Muscle layer of colon (tissue), 2 donors: ENCODE data around the gene BFAR.
A peak's percentile ranks its signal among the peaks of the same experiment; 100 is the strongest.

Experiments
- H3K27ac ChIP-seq: one replicate; pipeline ENCODE4 v1.7.0; 2013; ENCODE audit warnings: low read depth, mild to moderate bottlenecking, low read length, moderate library complexity
- H3K27me3 ChIP-seq, 2 donors: one replicate each; pipeline ENCODE4 v1.7.0; 2013; ENCODE audit warnings: low read length in 2 of 2, mild to moderate bottlenecking in 2 of 2; ENCODE audit not compliant: insufficient read depth in 2 of 2, control insufficient read depth in 1 of 2
- H3K36me3 ChIP-seq: one replicate; pipeline ENCODE4 v1.7.0; 2013; ENCODE audit warnings: mild to moderate bottlenecking, low read length; ENCODE audit not compliant: insufficient read depth
- H3K4me1 ChIP-seq: one replicate; pipeline ENCODE4 v1.7.0; 2013; ENCODE audit warnings: mild to moderate bottlenecking, low read length; ENCODE audit not compliant: insufficient read depth
- H3K4me3 ChIP-seq, 2 donors: one replicate each; pipeline ENCODE4 v1.7.0; 2013; ENCODE audit warnings: low read length in 2 of 2, low read depth in 1 of 2, mild to moderate bottlenecking in 1 of 2, moderate library complexity in 1 of 2
- H3K9ac ChIP-seq: one replicate; pipeline ENCODE4 v1.7.0; 2013; ENCODE audit warnings: low read length
- H3K9me3 ChIP-seq: one replicate; pipeline ENCODE4 v1.7.0; 2013; ENCODE audit warnings: mild to moderate bottlenecking, low read length
- donor health status: abdominal sarcoma.
- donor health status: Adenocarcinoma of cecum.

The BFAR gene, protein sequence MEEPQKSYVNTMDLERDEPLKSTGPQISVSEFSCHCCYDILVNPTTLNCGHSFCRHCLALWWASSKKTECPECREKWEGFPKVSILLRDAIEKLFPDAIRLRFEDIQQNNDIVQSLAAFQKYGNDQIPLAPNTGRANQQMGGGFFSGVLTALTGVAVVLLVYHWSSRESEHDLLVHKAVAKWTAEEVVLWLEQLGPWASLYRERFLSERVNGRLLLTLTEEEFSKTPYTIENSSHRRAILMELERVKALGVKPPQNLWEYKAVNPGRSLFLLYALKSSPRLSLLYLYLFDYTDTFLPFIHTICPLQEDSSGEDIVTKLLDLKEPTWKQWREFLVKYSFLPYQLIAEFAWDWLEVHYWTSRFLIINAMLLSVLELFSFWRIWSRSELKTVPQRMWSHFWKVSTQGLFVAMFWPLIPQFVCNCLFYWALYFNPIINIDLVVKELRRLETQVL

DNA sequence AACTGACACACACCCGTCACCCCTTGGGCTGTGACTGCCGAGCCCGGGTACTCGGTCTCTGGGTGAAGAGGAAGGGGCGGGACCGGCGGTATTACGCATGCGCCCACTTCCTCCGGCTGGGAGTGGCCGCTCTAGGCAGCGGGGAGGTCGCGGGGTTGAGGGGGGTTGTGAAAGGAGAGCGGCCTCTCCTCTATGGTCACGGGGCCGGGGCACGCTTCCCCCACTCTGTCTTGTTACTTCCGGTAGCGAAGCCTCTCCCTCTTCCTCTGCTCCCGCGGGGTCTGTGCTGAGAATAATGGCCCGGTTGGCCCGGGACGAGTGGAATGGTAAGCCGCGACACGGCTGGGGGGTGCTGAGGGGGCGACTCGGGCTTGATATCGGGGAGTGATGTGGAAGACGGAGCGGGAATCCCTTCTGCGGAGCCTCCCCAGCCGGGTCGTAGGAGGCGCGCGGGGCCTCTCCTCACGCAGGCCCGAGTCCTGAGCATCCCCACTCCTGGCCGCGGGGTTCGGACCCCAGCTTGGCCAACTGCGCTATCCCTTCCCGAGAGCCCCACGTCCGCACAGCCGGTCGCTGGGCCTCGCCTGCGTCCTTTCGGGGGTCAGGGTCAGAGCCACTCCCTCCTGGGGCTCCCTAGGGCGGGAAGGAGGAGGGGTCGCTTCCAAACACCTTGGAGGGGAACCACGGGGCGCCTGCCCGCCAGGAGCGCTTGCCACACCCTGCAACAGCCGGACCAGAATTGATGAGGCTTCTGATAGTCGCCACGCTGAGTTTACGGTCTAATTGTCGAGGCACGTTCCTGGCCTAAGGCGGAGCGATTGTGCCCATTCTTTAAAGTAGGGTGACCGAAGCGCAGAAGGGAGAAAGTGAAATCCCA is at the start of gene BFAR:
Gene BFAR (plus strand): TSS at position 259 of the 877 bp plus-strand sequence. CDS start 11,396 bp downstream, outside the sequence.
- no peaks in the 10 kb centered on the region for H3K27me3 ChIP-seq
- H3K4me1 ChIP-seq = peaks cover 41% of the 10 kb centered on the region

DNA sequence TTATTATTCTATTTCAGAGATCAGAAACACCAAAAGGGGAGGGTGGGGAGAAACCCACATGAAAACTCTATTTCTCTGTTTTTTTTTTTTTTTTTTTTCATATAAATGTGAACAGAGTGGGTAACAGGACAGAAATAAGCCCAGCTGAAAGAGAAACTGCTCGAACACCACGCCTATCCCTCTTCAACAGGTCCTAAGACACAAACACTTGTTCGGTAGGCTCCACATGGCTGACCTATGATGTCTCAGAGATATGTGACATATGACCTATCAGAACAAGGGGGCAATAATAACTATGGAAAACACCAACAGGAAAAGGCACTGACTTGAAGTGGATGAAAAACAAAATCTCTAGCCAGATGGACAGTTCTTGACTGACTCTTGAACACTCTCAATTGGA is 47.5 kb upstream of the BFAR start:
- no peaks in the 10 kb centered on the region for H3K9me3 ChIP-seq
- peaks cover 65% of the 10 kb centered on the region for H3K36me3 ChIP-seq

More for the DNA sequence above, at the start of gene BFAR:
- Histone ChIP-seq H3K27ac (peak within 1 kb of the TSS; percentile 64), H3K36me3 (no peaks in the 10 kb centered on the region), H3K9ac (peak within 1 kb of the TSS; percentile 91), H3K9me3 (no peaks in the 10 kb centered on the region), H3K4me3 (peak within 1 kb of the TSS; percentile 81 to 95)

DNA sequence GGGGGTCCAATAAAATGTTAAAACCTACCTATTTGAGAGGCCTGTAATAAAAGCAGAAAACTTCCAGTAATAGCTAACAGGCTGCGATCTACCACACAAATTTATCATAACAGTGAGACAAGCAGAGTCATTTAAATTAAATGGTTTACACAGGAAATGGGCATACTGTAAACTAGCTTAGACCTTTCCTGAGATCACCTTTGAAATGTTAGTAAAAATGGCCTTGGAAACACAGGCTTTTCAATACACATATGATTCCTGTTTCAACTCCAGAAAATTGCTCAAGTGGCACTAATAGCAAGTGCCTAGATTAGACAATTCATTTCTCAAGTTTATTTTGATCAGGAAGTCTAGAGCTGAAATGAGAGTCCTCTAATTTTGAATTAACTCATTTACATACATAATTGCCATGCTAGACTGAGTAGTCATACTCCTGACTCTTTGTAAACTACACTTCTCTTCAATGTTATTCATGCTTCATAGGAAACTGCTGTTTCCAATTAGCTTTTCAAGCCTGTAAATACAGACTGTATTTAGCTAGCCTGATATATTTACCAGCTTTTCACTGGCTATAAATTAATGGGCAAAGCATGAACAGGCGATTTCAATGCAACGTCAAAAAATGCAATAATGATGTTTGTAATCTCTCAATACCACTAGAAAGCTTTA is 46.0 kb upstream of the BFAR start:
- peaks cover 56% of the 10 kb centered on the region for H3K36me3 ChIP-seq

More for the DNA sequence above, 47.5 kb upstream of the BFAR start:
- no peaks in the 10 kb centered on the region for H3K4me1 ChIP-seq
- H3K9ac ChIP-seq = no peak overlapping the region
- no peaks in the 10 kb centered on the region for H3K27me3 ChIP-seq
- no peak overlapping the region for H3K4me3 ChIP-seq
- no peak overlapping the region for H3K27ac ChIP-seq

DNA sequence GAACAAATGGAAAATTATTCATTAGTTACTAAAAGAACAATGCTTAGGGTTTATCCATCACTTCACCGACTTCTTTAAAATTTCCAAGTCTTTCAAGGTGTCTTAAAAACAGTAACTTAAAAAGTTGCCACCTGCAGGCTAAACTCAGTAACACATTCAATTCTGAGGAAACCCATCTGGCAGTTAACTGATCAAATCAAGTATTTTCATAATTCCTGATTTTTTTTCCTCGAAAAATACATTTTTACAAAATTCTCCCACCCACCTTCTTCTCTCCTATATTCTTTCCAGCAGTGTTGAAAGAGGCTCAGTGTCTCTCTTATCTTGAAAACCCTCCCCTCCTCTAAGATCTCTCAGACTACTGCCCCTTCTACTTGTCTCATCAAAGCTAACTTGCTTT is 32.6 kb upstream of the BFAR start:
- Histone ChIP-seq H3K27me3 (no peaks in the 10 kb centered on the region), H3K36me3 (peaks cover 48% of the 10 kb centered on the region)

More for the DNA sequence above, 46.0 kb upstream of the BFAR start:
- Histone ChIP-seq H3K4me3 (no peak overlapping the region), H3K9me3 (no peaks in the 10 kb centered on the region), H3K4me1 (no peaks in the 10 kb centered on the region), H3K27me3 (no peaks in the 10 kb centered on the region), H3K27ac (no peak overlapping the region), H3K9ac (no peak overlapping the region)

DNA sequence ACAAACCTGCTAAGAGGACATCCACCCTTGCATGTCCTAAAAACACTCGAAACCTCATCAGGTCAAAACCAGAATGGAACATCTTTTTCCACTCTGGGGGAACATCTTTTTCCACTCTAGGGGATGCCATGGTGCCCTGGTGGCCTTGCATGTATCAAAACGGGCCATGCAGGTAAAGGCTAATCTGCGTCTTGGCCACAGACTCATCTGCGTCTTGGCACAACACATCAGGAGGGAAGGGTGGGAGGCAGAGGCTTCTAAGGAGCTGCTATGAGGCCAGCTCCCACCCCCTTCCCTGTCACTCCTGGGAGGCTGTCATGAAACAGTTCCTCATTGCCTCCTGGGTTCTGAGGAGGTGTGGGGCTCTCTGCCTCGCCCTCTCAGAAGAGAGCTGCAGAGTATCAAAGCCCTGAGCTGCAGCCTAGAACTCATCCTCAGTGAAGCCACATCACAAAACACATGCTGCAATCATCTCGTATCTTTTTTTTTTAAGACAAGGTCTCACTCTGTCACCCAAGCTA is 30.2 kb upstream of the BFAR start:
- Histone ChIP-seq H3K4me1 (no peaks in the 10 kb centered on the region), H3K4me3 (no peak overlapping the region), H3K9me3 (no peaks in the 10 kb centered on the region), H3K27ac (no peak overlapping the region), H3K27me3 (no peaks in the 10 kb centered on the region), H3K9ac (no peak overlapping the region), H3K36me3 (peaks cover 63% of the 10 kb centered on the region)

More for the DNA sequence above, 32.6 kb upstream of the BFAR start:
- Histone ChIP-seq H3K9ac (no peak overlapping the region), H3K4me1 (no peaks in the 10 kb centered on the region), H3K27ac (no peak overlapping the region), H3K9me3 (no peaks in the 10 kb centered on the region), H3K4me3 (no peak overlapping the region)

DNA sequence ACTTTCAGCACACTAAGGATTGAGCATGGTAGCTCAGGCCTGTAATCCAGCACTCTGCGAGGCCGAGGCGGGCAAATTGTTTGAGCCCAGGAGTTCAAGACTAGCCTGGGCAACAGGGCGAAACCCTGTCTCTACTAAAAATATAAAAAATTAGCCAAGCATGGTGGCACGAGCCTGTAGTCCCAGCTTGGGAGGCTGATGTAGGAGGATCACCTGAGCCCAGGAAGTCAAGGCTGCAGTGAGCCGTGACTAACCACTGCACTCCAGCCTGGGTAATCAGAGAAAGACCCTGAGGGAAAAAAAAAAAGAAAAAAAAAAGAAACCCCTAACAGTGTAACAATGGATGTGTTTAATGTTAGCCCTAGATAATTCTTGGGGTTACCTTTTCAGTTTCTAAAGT is 26.6 kb upstream of the BFAR start:
- H3K4me1 ChIP-seq = no peaks in the 10 kb centered on the region
- no peak overlapping the region for H3K27ac ChIP-seq
- no peaks in the 10 kb centered on the region for H3K9me3 ChIP-seq
- H3K4me3 ChIP-seq = no peak overlapping the region
- H3K27me3 ChIP-seq = no peaks in the 10 kb centered on the region
- H3K9ac ChIP-seq = no peak overlapping the region
- peaks cover 72% of the 10 kb centered on the region for H3K36me3 ChIP-seq

DNA sequence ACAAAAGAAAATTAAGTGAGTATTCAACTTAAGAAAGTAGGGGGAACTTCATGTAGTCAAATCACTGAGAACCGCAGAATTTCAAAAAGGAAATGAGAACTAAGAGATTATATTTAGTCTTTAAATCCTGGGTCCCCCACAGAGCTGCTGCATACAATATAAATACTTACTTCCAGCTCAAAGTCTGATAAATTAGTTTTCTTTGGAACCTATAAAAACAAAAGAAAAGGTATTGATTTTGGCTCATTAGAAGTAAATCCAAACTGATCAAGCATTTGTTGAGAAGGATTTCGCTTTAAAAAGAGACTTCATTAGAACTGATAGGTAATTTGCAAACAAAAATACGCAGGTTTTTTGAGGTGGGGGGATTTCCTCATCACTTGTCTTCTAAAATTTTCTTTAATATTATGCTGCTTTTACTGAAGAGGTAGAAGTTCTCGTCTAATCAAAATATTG is 24.6 kb upstream of the BFAR start:
- Histone ChIP-seq H3K27me3 (no peaks in the 10 kb centered on the region), H3K27ac (no peak overlapping the region), H3K9me3 (no peaks in the 10 kb centered on the region), H3K4me3 (no peak overlapping the region), H3K9ac (no peak overlapping the region), H3K36me3 (peaks cover 65% of the 10 kb centered on the region), H3K4me1 (no peaks in the 10 kb centered on the region)

DNA sequence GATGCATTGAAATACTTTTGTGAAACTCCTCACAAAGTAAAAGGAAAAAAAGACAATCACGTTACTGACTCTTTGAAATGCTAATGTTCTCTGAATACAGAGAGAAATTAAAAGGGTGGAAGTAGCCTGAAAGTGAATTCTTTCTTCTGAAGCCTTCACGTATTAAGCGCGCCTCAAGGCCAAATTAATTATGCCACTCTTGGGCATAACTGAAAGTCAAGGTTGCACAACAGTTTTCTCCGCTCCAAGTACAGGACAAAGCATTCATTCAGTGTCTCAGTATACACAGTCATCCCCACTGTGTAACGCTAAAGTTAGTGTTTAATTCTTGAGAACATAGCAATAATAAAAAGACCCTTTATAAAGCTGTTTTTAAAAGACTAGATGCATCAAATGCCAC is 24.1 kb upstream of the BFAR start:
- no peak overlapping the region for H3K27ac ChIP-seq
- no peaks in the 10 kb centered on the region for H3K27me3 ChIP-seq
- H3K4me3 ChIP-seq = no peak overlapping the region
- H3K9me3 ChIP-seq = no peaks in the 10 kb centered on the region
- H3K36me3 ChIP-seq = peaks cover 61% of the 10 kb centered on the region
- no peaks in the 10 kb centered on the region for H3K4me1 ChIP-seq
- no peak overlapping the region for H3K9ac ChIP-seq

DNA sequence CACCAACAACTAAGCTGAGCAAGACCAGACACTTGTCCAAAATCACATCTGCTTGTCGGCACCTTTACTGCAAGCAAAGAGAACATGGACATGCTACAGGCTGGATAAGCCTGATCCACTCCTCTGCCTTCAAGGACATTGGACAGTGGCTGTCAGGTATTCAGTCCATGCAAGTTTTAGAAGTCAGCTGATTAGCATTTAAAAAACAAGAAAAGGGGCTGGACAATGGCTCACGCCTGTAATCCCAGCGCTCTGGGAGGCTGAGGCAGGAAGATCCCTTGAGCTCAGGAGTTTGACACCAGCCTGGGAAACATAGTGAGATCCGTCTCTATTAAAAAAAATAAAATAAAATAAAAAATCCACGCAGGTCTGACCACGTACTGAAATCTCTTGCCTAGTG is 23.0 kb upstream of the BFAR start:
- Histone ChIP-seq H3K9me3 (no peaks in the 10 kb centered on the region), H3K36me3 (peaks cover 65% of the 10 kb centered on the region)

DNA sequence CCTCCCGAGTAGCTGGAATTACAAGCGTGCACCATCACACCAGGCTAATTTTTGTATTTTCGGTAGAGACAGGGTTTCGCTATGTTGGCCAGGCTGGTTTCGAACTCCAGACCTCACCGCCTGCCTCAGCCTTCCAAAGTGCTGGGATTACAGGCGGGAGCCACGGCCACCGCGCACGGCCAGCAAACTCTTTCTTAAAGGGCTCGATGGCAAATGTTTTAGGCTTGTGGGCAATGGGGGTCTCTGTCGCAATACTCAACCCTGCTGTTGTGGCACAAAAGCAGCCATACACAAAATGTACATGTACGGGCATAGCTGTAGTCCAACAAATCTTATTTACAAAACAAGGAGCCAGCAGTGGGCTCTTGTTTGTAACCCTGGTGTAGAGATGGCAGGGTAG is 21.1 kb upstream of the BFAR start:
- Histone ChIP-seq H3K9ac (no peak overlapping the region), H3K27me3 (no peaks in the 10 kb centered on the region), H3K36me3 (peaks cover 60% of the 10 kb centered on the region), H3K4me3 (no peak overlapping the region), H3K4me1 (no peaks in the 10 kb centered on the region), H3K9me3 (no peaks in the 10 kb centered on the region), H3K27ac (no peak overlapping the region)

More for the DNA sequence above, 23.0 kb upstream of the BFAR start:
- Histone ChIP-seq H3K4me3 (no peak overlapping the region), H3K9ac (no peak overlapping the region), H3K4me1 (no peaks in the 10 kb centered on the region), H3K27ac (no peak overlapping the region), H3K27me3 (no peaks in the 10 kb centered on the region)

DNA sequence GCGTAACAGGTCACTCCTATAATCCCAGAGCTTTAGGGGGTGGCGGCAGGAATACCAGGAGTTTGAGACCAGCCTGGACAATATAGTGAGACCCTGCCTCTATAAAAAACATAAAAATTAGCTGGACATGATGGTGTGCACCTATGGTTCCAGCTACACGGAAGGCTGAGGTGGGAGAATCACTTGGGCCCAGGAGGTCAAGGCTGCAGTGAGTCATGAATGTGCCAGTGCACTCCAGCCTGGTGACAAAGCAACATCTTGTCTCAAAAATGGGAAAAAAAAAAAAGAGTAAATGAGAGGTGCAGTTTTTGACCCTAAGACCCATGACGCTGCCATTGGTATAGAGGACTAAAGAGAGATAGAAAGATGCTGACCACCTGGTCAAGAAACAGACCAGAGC is 18.8 kb upstream of the BFAR start:
- no peaks in the 10 kb centered on the region for H3K4me1 ChIP-seq
- no peak overlapping the region for H3K4me3 ChIP-seq
- H3K36me3 ChIP-seq = peaks cover 43% of the 10 kb centered on the region
- H3K27me3 ChIP-seq = no peaks in the 10 kb centered on the region
- H3K27ac ChIP-seq = no peak overlapping the region
- no peak overlapping the region for H3K9ac ChIP-seq
- no peaks in the 10 kb centered on the region for H3K9me3 ChIP-seq
